SK-N-SH treated with all-trans-retinoic acid at 6 μM for 48 hours (cell line): ENCODE data around the gene NPAS3.

ENCODE experiments used
- ATAC-seq: fragments of 200-7000 bp; cut with Tn5 transposase; 3 replicates; pipeline ENCODE4 v1.9.1; 2020; ENCODE audit warnings: mild to moderate bottlenecking, moderate library complexity
- BACH2 ChIP-seq: fragments of 250-450 bp; sonication (Bioruptor Pico); IDR thresholded peaks from 2 replicates; pipeline ENCODE4 v1.9.0; 2021; ENCODE audit warnings: mild to moderate bottlenecking, borderline replicate concordance
- CSDC2 ChIP-seq: fragments of 250-450 bp; sonication (Bioruptor Pico); IDR thresholded peaks from 2 replicates; pipeline ENCODE4 v1.5.0; 2020; ENCODE audit warnings: mild to moderate bottlenecking, moderate library complexity
- ESRRG ChIP-seq: fragments of 250-450 bp; sonication (Bioruptor Pico); IDR thresholded peaks from 2 replicates; pipeline ENCODE4 v1.6.1; 2021; ENCODE audit warnings: mild to moderate bottlenecking
- GLIS3 ChIP-seq: fragments of 250-450 bp; sonication (Bioruptor Pico); IDR thresholded peaks from 2 replicates; pipeline ENCODE4 v1.5.0; 2020; ENCODE audit warnings: mild to moderate bottlenecking, moderate library complexity
- ISL1 ChIP-seq: fragments of 250-450 bp; sonication (Bioruptor Pico); IDR thresholded peaks from 2 replicates; pipeline ENCODE4 v2.1.2; 2022; ENCODE audit warnings: mild to moderate bottlenecking, moderate library complexity
- OSR1 ChIP-seq: fragments of 250-450 bp; sonication (Bioruptor Pico); IDR thresholded peaks from 2 replicates; pipeline ENCODE4 v1.8.0; 2022; ENCODE audit warnings: moderate library complexity, mild to moderate bottlenecking, inconsistent platforms
- PPARA ChIP-seq: fragments of 250-450 bp; sonication (Bioruptor Pico); IDR thresholded peaks from 2 replicates; pipeline ENCODE4 v1.5.0; 2020; ENCODE audit warnings: mild to moderate bottlenecking, borderline replicate concordance
- RARB ChIP-seq: fragments of 250-450 bp; sonication (Bioruptor Pico); IDR thresholded peaks from 2 replicates; pipeline ENCODE4 v1.8.0; 2021; ENCODE audit warnings: mild to moderate bottlenecking, moderate library complexity
- SNAI2 ChIP-seq: fragments of 250-450 bp; sonication (Bioruptor Pico); IDR thresholded peaks from 2 replicates; pipeline ENCODE4 v1.5.0; 2020; ENCODE audit warnings: mild to moderate bottlenecking, moderate library complexity
- TCF4 ChIP-seq: fragments of 250-450 bp; sonication (Bioruptor Pico); IDR thresholded peaks from 2 replicates; pipeline ENCODE4 v1.8.0; 2021; ENCODE audit warnings: mild to moderate bottlenecking, moderate library complexity, borderline replicate concordance
- TOX ChIP-seq: fragments of 250-450 bp; sonication (Bioruptor Pico); IDR thresholded peaks from 2 replicates; pipeline ENCODE4 v1.8.0; 2021; ENCODE audit warnings: mild to moderate bottlenecking, moderate library complexity, borderline replicate concordance
- ZC3H10 ChIP-seq: fragments of 250-450 bp; sonication (Bioruptor Pico); IDR thresholded peaks from 2 replicates; pipeline ENCODE4 v1.5.1; 2021; ENCODE audit warnings: mild to moderate bottlenecking, moderate library complexity
- ZFP3 ChIP-seq: fragments of 250-450 bp; sonication (Bioruptor Pico); IDR thresholded peaks from 2 replicates; pipeline ENCODE4 v1.5.0; 2020; ENCODE audit warnings: mild to moderate bottlenecking, moderate library complexity
- ZFP30 ChIP-seq: fragments of 450-650 bp; formaldehyde crosslinking; IDR thresholded peaks from 2 replicates; pipeline ENCODE4 v1.5.0; 2022; ENCODE audit warnings: mild to moderate bottlenecking, moderate library complexity
- ZNF70 ChIP-seq: fragments of 450-650 bp; formaldehyde crosslinking; IDR thresholded peaks from 2 replicates; pipeline ENCODE4 v1.5.0; 2020; ENCODE audit warnings: mild to moderate bottlenecking, moderate library complexity
- ZNF8 ChIP-seq: fragments of 450-650 bp; formaldehyde crosslinking; IDR thresholded peaks from 2 replicates; pipeline ENCODE4 v1.5.0; 2020; ENCODE audit warnings: mild to moderate bottlenecking, moderate library complexity
- TF ChIP-seq, protein P1 (sequence below): fragments of 250-450 bp; sonication (Bioruptor Pico); IDR thresholded peaks from 2 replicates; pipeline ENCODE4 v1.5.1; 2021; ENCODE audit warnings: mild to moderate bottlenecking, moderate library complexity
- TF ChIP-seq, protein P2 (sequence below): fragments of 250-450 bp; sonication (Bioruptor Pico); IDR thresholded peaks from 2 replicates; pipeline ENCODE4 v1.8.0; 2020; ENCODE audit warnings: mild to moderate bottlenecking, moderate library complexity, borderline replicate concordance
- TF ChIP-seq, protein P3 (sequence below): fragments of 250-450 bp; sonication (Bioruptor Pico); IDR thresholded peaks from 2 replicates; pipeline ENCODE4 v1.5.0; 2020; ENCODE audit warnings: mild to moderate bottlenecking, moderate library complexity
- TF ChIP-seq, protein P4 (sequence below): fragments of 250-450 bp; sonication (Bioruptor Pico); IDR thresholded peaks from 2 replicates; pipeline ENCODE4 v1.5.1; 2020; ENCODE audit warnings: low read depth, mild to moderate bottlenecking, moderate library complexity

NPAS3 gene

DNA sequence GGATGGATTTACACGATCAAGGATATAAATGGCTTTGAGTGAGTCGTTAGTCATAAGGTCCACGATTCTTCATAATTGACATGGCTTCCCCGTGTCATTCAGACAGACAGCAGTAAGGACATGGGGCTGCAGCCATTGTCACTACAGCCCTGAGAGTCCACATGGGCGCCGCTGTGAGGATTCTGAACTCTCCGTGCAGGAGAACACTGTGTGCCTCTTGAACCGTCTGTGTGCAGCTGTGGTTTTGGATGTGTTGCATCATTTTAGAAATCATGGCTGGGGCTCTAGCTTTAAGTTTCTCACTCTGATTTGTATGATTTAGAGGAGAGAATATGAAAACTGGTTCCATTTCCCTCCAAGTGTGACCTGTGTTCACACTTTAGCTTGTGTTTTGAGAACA lies 47.2 kb downstream of the NPAS3 start:
- no peak for TF ChIP-seq RARB (CRISPR knock-in tag)
- TF ChIP-seq, protein P1, sequence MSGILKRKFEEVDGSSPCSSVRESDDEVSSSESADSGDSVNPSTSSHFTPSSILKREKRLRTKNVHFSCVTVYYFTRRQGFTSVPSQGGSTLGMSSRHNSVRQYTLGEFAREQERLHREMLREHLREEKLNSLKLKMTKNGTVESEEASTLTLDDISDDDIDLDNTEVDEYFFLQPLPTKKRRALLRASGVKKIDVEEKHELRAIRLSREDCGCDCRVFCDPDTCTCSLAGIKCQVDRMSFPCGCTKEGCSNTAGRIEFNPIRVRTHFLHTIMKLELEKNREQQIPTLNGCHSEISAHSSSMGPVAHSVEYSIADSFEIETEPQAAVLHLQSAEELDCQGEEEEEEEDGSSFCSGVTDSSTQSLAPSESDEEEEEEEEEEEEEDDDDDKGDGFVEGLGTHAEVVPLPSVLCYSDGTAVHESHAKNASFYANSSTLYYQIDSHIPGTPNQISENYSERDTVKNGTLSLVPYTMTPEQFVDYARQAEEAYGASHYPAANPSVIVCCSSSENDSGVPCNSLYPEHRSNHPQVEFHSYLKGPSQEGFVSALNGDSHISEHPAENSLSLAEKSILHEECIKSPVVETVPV (CRISPR knock-in tag), result no peak
- TF ChIP-seq TCF4, result no peak
- no peak for TF ChIP-seq GLIS3 (CRISPR knock-in tag)
- no peak for TF ChIP-seq TOX (CRISPR knock-in tag)
- no peak for TF ChIP-seq PPARA (CRISPR knock-in tag)
- TF ChIP-seq, protein P2, sequence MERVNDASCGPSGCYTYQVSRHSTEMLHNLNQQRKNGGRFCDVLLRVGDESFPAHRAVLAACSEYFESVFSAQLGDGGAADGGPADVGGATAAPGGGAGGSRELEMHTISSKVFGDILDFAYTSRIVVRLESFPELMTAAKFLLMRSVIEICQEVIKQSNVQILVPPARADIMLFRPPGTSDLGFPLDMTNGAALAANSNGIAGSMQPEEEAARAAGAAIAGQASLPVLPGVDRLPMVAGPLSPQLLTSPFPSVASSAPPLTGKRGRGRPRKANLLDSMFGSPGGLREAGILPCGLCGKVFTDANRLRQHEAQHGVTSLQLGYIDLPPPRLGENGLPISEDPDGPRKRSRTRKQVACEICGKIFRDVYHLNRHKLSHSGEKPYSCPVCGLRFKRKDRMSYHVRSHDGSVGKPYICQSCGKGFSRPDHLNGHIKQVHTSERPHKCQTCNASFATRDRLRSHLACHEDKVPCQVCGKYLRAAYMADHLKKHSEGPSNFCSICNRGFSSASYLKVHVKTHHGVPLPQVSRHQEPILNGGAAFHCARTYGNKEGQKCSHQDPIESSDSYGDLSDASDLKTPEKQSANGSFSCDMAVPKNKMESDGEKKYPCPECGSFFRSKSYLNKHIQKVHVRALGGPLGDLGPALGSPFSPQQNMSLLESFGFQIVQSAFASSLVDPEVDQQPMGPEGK (CRISPR knock-in tag), result no peak
- TF ChIP-seq, protein P3, sequence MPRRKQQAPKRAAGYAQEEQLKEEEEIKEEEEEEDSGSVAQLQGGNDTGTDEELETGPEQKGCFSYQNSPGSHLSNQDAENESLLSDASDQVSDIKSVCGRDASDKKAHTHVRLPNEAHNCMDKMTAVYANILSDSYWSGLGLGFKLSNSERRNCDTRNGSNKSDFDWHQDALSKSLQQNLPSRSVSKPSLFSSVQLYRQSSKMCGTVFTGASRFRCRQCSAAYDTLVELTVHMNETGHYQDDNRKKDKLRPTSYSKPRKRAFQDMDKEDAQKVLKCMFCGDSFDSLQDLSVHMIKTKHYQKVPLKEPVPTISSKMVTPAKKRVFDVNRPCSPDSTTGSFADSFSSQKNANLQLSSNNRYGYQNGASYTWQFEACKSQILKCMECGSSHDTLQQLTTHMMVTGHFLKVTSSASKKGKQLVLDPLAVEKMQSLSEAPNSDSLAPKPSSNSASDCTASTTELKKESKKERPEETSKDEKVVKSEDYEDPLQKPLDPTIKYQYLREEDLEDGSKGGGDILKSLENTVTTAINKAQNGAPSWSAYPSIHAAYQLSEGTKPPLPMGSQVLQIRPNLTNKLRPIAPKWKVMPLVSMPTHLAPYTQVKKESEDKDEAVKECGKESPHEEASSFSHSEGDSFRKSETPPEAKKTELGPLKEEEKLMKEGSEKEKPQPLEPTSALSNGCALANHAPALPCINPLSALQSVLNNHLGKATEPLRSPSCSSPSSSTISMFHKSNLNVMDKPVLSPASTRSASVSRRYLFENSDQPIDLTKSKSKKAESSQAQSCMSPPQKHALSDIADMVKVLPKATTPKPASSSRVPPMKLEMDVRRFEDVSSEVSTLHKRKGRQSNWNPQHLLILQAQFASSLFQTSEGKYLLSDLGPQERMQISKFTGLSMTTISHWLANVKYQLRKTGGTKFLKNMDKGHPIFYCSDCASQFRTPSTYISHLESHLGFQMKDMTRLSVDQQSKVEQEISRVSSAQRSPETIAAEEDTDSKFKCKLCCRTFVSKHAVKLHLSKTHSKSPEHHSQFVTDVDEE (CRISPR knock-in tag), result no peak
- TF ChIP-seq ISL1 (CRISPR knock-in tag), result no peak
- TF ChIP-seq, all 23 proteins: peak for 0
- ATAC-seq, result no peak

DNA sequence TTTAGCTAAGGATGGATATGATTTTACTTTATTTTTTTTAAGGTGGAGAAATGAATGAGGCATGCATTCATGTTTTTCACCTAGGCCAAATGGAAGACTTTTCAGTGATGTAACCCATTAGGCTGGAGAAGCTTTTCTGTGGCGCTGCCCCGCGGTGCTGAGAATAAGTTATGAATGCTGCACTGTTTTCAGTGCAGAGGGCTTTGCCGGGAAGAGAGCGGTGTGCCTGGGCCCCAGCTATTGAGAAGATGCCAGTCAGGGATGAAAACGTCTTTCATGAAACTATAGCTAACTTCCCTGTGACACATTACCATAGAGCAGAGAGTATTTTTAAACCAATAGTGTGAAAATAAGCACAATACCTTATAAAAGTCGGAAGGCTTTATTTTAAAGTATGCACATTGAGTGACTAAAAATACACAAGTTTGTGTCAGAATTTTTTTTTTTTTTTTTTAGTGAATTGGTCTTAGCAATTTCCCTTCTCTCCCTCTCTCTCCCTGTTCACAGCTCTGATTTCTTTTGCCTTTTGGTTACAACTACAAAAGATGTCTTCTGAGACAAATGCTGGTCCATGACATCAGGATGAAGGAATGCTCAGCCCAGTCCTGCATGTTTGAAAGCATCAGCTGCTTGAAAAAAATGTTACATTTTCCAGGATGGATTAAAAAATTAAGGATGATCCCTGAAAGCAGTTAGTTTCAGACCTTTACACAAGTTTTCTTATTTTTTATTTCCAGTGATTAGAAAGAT lies 48.3 kb downstream of the NPAS3 start:
- peak; percentile 86 for ATAC-seq
- no peak for TF ChIP-seq RARB (CRISPR knock-in tag)
- TF ChIP-seq, protein P3 (CRISPR knock-in tag), result no peak
- TF ChIP-seq, protein P4, sequence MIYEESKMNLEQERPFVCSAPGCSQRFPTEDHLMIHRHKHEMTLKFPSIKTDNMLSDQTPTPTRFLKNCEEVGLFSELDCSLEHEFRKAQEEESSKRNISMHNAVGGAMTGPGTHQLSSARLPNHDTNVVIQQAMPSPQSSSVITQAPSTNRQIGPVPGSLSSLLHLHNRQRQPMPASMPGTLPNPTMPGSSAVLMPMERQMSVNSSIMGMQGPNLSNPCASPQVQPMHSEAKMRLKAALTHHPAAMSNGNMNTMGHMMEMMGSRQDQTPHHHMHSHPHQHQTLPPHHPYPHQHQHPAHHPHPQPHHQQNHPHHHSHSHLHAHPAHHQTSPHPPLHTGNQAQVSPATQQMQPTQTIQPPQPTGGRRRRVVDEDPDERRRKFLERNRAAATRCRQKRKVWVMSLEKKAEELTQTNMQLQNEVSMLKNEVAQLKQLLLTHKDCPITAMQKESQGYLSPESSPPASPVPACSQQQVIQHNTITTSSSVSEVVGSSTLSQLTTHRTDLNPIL (CRISPR knock-in tag), result no peak
- no peak for TF ChIP-seq ISL1 (CRISPR knock-in tag)
- no peak for TF ChIP-seq SNAI2 (CRISPR knock-in tag)
- no peak for TF ChIP-seq OSR1 (CRISPR knock-in tag)

DNA sequence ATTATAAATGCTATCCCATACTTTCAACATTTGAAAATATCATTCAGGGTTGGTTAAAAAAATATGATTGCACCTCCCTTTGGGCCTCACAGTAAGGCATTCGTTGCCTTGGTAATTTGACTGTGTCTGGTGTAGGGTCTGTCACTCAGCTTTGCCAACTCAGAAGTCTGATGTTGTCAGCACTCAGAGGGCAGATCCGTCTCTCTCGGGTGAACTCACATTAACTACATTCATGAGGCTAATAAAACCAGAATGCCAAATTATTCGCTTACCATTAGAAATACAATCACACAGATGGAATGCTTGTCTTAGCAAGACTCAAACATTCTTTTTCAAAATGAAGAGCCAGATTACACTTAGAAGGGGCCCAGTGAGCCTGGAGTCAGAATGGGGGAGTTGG lies 53.0 kb downstream of the NPAS3 start:
- no peak for ATAC-seq
- TF ChIP-seq PPARA (CRISPR knock-in tag), result no peak
- TF ChIP-seq ISL1 (CRISPR knock-in tag), result no peak
- no peak for TF ChIP-seq GLIS3 (CRISPR knock-in tag)
- TF ChIP-seq, protein P1 (CRISPR knock-in tag), result no peak
- TF ChIP-seq CSDC2, result no peak
- TF ChIP-seq, protein P4 (CRISPR knock-in tag), result no peak
- TF ChIP-seq OSR1 (CRISPR knock-in tag), result no peak
- TF ChIP-seq ZFP3 (CRISPR knock-in tag), result no peak
- TF ChIP-seq ZC3H10 (CRISPR knock-in tag), result no peak
- TF ChIP-seq TOX (CRISPR knock-in tag), result no peak
- no peak for TF ChIP-seq BACH2 (CRISPR knock-in tag)
- TF ChIP-seq SNAI2 (CRISPR knock-in tag), result no peak
- no peak for TF ChIP-seq ZNF8 (CRISPR knock-in tag)
- TF ChIP-seq ZNF70 (CRISPR knock-in tag), result no peak
- no peak for TF ChIP-seq ZFP30 (CRISPR knock-in tag)
- TF ChIP-seq ESRRG, result no peak
- TF ChIP-seq RARB (CRISPR knock-in tag), result no peak
- TF ChIP-seq TCF4, result no peak
